ENCODE results near the gene SENP7. TPM values are rescaled to one million over a fixed set of nuclear protein-coding genes. Genes with fewer than 3 reads are reported as not detected.
A peak's percentile ranks its signal among the peaks of the same experiment; 100 is the strongest.

The SENP7 gene
- total RNA-seq, 2 experiments from 2014 or later, result 17.7 to 19.5 TPM

- TF ChIP-seq CTCF (conservative IDR thresholded peaks at IDR 0.05; ENCODE audit: low read length) (no peak), EZH2phosphoT487 (IDR thresholded peaks at IDR 0.05; ENCODE audit: borderline replicate concordance, low read depth, low read length) (no peak)
- ChIA-PET CTCF (ENCODE audit: unreplicated experiment) (no interaction called here), POLR2A (interaction anchor here (0.5 to 3.4 kb wide), 9 partner anchors 8 to 224 kb away, joined by 3 to 11 read pairs (median 3); partner anchors contain the start of genes PCNP and TRMT10C)
- Histone ChIP-seq H3K36me3 (ENCODE audit: insufficient read depth, low read length) (no peaks in the 10 kb centered on the region), H3K27ac (ENCODE audit: low read depth, low read length, poor library complexity, severe bottlenecking) (peak overlapping the region; percentile 64), H3K4me2 (ENCODE audit: low read length) (peak overlapping the region; percentile 87), H3K9me2 (ENCODE audit: insufficient read depth, low read length) (no peaks in the 10 kb centered on the region), H3K79me2 (ENCODE audit: insufficient read depth, low read depth, low read length) (peaks cover 17% of the 10 kb centered on the region), H3K4me1 (ENCODE audit: insufficient read depth, low read length, poor library complexity, severe bottlenecking) (peaks cover 19% of the 10 kb centered on the region), H2AFZ (ENCODE audit: low read length) (peak overlapping the region; percentile 100), H4K20me1 (ENCODE audit: insufficient read depth, low read length) (no peaks in the 10 kb centered on the region), H3K9me3 (ENCODE audit: low read length) (no peaks in the 10 kb centered on the region), H3K4me3 (ENCODE audit: low read depth, low read length, poor library complexity, severe bottlenecking) (peak overlapping the region; percentile 85)
- intact Hi-C loops (cut with micrococcal nuclease; ENCODE audit: unreplicated experiment), result loop anchor here (2.0 kb wide), 2 partner anchors 47 to 163 kb away; partner anchors contain the start of genes TRMT10C and ZBTB11
- DNase-seq (ENCODE audit: low spot score), result no peak
- TSS peak; percentile 100 for BruUV-seq (replicated peaks)
Observed at GRCh38 chr3:101513419-101513986, 491 bp upstream of the SENP7 start.

- CTCF ChIA-PET (ENCODE audit: unreplicated experiment), result interaction anchor here (1.1 kb wide), 1 partner anchor 10 kb away, joined by 4 read pairs; no protein-coding TSS in a partner anchor
Observed at GRCh38 chr3:101512396-101512645, 691 bp downstream of the SENP7 start.

More at GRCh38 chr3:101512396-101512645, 691 bp downstream of the SENP7 start:
- peak overlapping the region; percentile 64 for H3K27ac ChIP-seq (ENCODE audit: low read depth, low read length, poor library complexity, severe bottlenecking)
- H3K9me3 ChIP-seq (ENCODE audit: low read length), result no peaks in the 10 kb centered on the region
- peak overlapping the region; percentile 85 for H3K4me3 ChIP-seq (ENCODE audit: low read depth, low read length, poor library complexity, severe bottlenecking)
- BruUV-seq (replicated peaks), result TSS peak; percentile 63
- TF ChIP-seq EZH2phosphoT487 (IDR thresholded peaks at IDR 0.05; ENCODE audit: borderline replicate concordance, low read depth, low read length), result no peak
- no peak for TF ChIP-seq CTCF (conservative IDR thresholded peaks at IDR 0.05; ENCODE audit: low read length)
- POLR2A ChIA-PET, result interaction anchor here (0.6 to 3.4 kb wide), 7 partner anchors 9 to 716 kb away, joined by 3 to 11 read pairs (median 3); partner anchors contain the start of gene PCNP
- peaks cover 17% of the 10 kb centered on the region for H3K79me2 ChIP-seq (ENCODE audit: insufficient read depth, low read depth, low read length)
- peak overlapping the region; percentile 100 for H2AFZ ChIP-seq (ENCODE audit: low read length)
- peaks cover 13% of the 10 kb centered on the region for H3K4me1 ChIP-seq (ENCODE audit: insufficient read depth, low read length, poor library complexity, severe bottlenecking)
- peak overlapping the region; percentile 87 for H3K4me2 ChIP-seq (ENCODE audit: low read length)
- H4K20me1 ChIP-seq (ENCODE audit: insufficient read depth, low read length), result no peaks in the 10 kb centered on the region
- H3K9me2 ChIP-seq (ENCODE audit: insufficient read depth, low read length), result no peaks in the 10 kb centered on the region
- intact Hi-C loops (cut with micrococcal nuclease; ENCODE audit: unreplicated experiment), result loop anchor here (2.0 kb wide), 2 partner anchors 48 to 164 kb away; partner anchors contain the start of genes TRMT10C and ZBTB11
- no peaks in the 10 kb centered on the region for H3K36me3 ChIP-seq (ENCODE audit: insufficient read depth, low read length)
- peak; percentile 31 for DNase-seq (ENCODE audit: low spot score)
